Measurements from ENCODE around the gene ELMO1.

GRCh38 chr7:36994456-36995112, 454.1 kb downstream of the ELMO1 start:
- TF ChIP-seq CTCF (IDR thresholded peaks at IDR 0.05) (no peak), ZFX (IDR thresholded peaks at IDR 0.05; ENCODE audit: borderline replicate concordance) (no peak)

All from 22Rv1 (cell line).